Posterior vena cava (tissue), 2 donors: ENCODE results near the gene SLC13A3. TPM values are rescaled to one million over a fixed set of nuclear protein-coding genes. Genes with fewer than 3 reads are reported as not detected.
"Not testable (repeated sequence)": the region's sequence is repeated elsewhere in the genome, so short reads cannot be mapped to it uniquely, and the experiment has no call there.

ENCODE experiments used
- DNase-seq: peaks from one replicate; pipeline ENCODE4 v3.0.0-alpha.2; 2020; ENCODE audit warnings: low spot score
- intact Hi-C, 2 donors: fragments of 100-400 bp; cut with DNase I; formaldehyde crosslinking; loops; one replicate each; pipeline versions ENCODE4 v1.14.1 to v1.14.2; 2022 to 2023
- total RNA-seq, 2 donors: library from RNA; stranded (reverse); fragmentation: NEBNext Ultra II Directional; extraction: Animal tissue kit (Norgen Biotek cat#: 25700); gene quantifications; one replicate each; pipeline ENCODE4 v1.2.1, GENCODE V29; 2021
- donor health status: DM: yes; HTN: yes; CAD: no.
- donor health status: DM: yes; HTN: yes; CAD: no.

The SLC13A3 gene
- total RNA-seq, 2 donors from 2014 or later, result 1.7 to 2.3 TPM

- DNase-seq, result no peak
- intact Hi-C loops, result no loop called here
Observed at GRCh38 chr20:46682063-46682821, 31.0 kb upstream of the SLC13A3 start.

- intact Hi-C loops, result no loop called here
- no peak for DNase-seq
Observed at GRCh38 chr20:46681032-46681854, 30.0 kb upstream of the SLC13A3 start.

- DNase-seq, result no peak
- intact Hi-C loops, result no loop called here
Observed at GRCh38 chr20:46680684-46681031, 29.4 kb upstream of the SLC13A3 start.

DNA sequence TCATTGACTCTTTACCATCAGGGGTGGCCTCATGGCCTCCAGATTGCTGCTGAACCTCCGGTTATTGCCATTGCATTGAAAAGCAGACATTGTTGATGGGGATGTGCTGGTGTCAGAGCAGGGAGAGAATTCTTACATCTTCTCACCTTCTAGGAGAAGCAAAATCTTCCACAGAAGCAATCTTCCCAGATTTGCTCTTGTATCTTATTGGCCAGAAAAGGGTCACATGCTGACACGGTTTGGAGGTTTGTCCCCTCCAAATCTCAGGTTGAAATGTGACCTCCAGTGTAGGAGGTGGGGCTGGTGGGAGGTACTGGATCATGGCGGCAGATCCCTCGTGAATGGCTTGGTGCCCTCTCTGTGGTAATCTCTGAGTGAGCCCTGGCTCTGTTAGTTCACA is 27.3 kb upstream of the SLC13A3 start:
- DNase-seq, result no peak
- intact Hi-C loops, result no loop called here

DNA sequence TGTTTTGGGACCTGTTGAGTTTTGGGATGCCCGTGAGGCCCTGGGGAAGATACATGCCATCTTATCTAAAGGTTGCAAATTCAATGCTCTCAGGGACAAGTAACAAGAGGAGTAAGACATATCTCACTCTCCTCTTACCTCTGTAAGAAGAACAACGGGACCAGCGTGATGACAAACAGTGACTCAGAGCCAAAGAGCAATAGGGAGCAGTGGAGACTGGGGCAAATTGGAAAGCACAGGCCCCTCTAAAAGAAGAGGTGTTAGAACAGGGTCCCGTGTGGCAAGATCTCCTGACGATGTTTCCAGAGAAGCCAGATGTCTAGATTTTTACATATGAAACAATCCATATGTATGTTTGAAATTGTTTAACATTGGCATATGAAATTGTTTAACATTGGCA is 26.3 kb upstream of the SLC13A3 start:
- intact Hi-C loops, result no loop called here
- no peak for DNase-seq

DNA sequence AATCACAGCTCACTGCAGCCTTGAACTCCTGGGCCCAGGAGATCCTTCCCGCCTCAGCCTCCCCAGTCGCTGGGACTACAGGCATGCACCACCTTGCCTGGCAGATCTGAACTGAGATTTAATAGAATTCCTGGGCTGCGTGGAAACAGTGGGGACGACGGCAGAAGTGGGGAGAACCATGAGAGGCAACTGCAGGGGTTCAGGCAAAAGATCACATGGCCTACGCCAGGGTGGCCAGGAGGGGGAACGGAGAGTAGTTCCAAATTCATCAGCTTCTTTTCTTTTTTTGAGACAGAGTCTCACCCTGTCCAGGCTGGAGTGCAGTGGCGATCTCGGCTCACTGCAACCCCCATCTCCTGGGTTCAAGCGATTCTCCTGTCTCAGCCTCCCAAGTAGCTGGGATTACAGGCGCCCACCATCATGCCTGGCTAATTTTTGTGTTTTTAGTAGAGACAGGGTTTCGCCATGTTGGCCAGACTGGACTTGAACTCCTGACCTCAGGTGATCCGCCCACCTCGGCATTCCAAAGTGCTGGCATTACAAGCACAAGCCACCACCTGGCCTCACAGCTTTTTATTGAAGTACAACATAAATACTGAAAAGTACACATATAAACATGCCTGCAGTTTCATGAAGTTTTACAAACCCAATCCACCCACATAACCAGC is 25.5 kb upstream of the SLC13A3 start:
- intact Hi-C loops, DNase-seq: not testable (repeated sequence)

DNA sequence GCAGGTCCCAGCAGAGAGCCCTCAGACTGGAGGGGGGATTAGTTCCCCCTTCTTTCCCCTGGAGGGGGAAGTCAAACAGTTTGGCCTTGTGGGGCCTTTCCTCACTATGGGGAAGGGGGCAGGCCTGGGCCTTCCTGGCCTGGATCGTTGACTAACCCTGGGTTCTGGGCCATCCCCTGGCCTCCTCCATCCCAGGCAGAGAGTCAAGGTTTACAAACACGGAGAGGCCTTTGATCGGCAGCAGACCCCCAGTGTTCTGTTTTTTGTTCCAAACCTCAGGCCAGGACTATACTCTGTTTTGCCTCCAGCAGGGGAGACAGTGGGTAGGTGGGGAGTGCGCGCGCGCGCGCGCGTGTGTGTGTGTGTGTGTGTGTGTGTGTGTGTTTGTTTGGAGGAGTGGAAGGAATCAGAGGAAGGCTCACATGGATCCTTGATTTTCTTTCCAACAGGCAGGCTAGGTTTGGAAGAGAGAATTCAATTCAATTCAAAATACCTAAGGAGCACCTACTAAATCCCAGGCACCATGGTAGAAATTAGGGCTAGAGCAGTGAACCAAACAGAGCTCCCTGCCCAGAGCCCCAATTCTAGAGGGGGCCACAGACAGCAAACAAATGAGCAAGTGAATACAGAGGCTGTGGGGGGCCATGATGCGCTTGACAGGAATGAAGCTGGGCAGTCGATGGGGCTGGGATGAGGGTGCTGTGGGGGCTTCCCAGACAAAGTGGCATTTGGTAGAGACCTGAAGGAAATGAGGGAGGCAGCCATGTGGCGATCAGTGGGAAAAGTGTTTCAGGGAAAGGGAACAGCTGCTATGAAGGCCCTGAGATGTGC is 23.2 kb upstream of the SLC13A3 start:
- DNase-seq, result no peak
- intact Hi-C loops, result no loop called here

DNA sequence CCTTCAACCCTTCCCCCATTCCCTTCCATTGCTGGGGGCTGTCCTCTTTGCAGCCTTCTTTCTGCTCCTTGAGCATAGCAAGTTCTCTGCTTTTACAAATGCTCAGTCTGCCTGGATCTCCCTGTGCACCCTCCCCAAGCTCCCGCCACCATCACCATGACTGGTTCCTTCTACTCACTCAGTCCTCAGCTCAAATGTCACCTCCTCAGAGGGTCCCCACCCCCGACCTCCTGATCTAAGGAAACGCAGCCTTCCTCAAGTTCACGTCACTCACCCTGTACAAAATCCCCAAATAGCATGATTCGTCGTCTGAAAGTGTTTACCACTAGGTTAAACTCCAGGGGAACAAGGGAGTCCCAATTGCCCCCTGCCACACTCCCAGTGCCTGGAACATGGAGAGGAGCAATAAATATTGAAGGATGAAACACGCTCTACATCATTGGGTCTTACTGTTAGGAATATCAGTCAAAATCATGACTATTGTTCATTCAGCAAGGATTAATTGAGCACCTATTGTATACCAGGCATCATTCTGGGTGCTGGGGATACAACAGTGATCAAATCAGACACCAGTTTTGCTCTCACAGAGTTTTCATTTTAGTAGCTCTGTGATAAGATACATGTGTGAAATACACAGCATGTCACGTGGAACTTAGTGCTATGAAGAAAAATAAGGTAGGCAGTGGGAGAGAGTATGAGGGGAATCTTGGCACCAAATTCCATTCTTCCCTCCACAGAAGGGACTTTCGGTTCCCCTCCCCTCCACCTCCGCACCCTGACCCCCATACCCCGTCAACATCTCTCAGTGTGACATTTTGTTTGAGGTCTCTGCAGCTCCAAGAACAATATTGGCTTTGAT is 22.4 kb upstream of the SLC13A3 start:
- intact Hi-C loops, result no loop called here
- DNase-seq, result no peak

GRCh38 chr20:46672543-46673148 is 21.4 kb upstream of the SLC13A3 start:
- DNase-seq, result no peak
- intact Hi-C loops, result no loop called here

DNA sequence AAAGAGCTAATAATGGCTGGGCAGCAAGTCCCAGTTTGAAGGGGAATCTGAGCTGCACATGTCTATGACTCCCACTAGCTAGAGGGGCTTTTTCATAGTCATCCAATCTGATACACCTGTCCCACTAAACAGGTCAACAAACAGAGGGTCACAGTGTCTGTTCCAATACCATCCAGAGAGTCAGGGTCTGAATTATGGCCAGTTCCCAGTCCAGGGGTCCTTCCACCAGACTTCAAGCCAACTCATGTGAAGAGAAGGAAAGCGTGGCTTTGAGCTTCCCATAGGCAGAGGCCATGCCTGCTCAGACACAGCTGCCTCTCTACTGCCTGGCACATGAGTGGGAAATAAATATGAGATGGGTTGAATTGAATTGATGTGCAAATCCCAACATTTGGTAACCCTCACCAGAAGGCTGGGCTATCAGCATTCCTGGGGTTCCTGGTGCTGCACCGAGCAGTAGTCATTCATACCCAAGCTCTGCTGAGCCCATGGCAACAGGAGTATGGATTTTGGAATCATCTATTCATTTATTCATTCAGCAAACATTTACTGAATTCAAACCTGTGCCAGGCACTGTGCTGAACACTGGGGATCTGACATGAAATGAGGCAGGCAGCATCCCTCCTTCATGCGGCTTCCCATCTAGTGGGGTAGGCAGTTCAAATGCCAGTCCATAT is 20.7 kb upstream of the SLC13A3 start:
- no peak for DNase-seq
- intact Hi-C loops, result no loop called here

DNA sequence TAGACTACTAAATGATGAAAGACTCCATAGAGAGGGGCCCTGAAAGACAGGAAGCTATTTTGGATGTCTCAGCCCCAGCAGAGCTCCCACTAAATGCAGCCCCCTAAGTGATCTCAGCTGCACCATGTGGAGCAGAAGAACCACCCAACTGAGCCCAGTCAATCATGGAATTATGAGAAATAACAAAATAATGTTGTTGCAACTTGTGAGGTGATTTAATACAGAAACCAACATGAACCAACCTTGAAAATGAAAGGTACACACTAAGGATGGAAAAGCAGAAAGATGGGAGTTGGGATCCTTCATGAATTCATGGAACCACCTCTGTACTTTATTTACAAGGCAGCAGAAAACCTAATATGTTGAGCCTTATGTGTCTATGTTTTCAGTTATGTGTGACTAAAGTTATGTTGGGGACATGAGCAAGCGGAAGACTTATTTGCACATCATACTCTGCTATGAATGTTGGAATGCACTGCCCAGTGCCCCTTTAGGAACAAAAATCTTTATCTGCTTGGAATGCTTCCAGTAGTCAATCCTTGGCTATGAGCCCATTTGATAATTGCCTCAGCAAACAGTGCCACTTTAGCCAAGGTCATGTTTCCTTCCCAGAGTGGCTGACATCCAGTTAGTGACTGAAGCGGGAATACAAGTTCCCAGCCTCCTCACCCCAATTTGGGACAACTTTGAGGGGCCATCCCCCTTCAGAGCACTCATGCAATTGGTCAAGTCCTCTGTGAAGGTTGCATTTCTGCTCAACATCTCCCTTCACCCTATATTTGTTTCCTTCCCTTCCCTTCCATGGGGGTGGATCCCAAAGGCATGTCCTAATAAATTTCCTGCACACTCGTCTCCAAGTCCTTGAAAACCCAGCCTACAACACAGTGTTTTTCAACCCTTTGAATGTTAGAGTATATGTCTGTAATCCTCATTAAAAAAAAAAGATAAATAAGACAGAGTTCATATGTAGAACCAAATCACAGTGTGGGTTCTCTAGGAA is 19.6 kb upstream of the SLC13A3 start:
- intact Hi-C loops, result no loop called here
- DNase-seq, result no peak

GRCh38 chr20:46670228-46670584 is 18.9 kb upstream of the SLC13A3 start:
- intact Hi-C loops, result no loop called here
- DNase-seq, result no peak

DNA sequence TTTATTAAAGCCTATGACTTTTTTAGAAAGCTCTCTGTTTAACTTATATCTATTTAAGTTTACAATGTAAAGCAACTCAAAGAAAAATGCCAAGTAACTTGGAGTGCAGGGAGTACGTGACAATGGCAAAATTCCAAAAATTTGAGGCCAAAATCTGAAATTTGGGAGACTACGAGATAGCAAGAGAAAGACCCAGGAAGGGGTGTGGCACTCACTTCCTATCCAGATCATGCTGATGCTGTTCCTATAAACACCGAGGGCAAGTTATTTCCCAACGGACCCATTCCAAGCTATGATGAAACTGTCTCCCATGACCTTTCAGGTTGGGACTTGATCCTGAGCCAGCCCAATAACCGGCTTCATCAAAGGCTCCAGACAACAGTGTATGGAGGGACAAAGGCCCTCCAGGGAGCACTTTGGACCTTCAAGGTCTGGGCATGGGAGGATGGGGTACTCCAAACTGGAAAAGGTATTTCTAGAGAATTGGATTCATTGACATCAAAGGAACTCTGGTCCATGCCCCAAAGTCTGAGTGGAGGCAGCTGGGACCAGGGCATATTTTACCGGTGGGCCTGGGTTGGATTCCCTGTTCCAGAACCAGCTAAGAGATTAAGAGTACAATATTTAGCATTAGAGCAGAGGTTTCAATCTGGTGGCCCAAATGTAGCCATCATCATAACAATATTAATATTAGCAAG is 15.7 kb upstream of the SLC13A3 start:
- intact Hi-C loops, result no loop called here
- DNase-seq, result no peak

- intact Hi-C loops, result no loop called here
- no peak for DNase-seq
Observed at GRCh38 chr20:46666306-46666705, 15.0 kb upstream of the SLC13A3 start.

DNA sequence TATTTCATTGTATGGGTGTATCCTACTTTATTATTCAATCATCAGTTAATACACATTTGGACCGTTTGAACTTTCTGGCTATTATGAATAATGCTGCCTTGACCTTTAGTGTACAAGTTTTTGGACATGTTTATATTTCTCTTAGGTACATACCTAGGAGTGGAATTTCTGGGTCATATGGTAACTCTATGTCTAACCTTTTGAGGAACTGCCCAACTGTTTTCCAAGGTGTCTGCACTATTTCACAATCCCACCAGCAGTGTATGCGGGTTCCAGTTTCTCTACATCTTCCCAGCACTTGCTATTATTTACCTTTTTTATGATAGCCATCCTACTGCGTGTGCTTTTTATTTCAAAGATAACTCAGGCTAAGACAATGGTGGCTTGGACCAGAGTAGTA is 14.3 kb upstream of the SLC13A3 start:
- no peak for DNase-seq
- intact Hi-C loops, result no loop called here

GRCh38 chr20:46663531-46663930 is 12.3 kb upstream of the SLC13A3 start:
- intact Hi-C loops, result no loop called here
- DNase-seq, result no peak
